ENCODE measurements around the gene BTBD2.
A peak's percentile ranks its signal among the peaks of the same experiment; 100 is the strongest.

Gene BTBD2

GRCh38 chr19:2048959-2049740 is 33.6 kb upstream of the BTBD2 start:
- Histone ChIP-seq H3K36me3 (peaks cover 57% of the 10 kb centered on the region), H3K27ac (peak overlapping the region; percentile 97), H3K4me3 (ENCODE audit: low read depth in 1 of 2, low read length in 1 of 2) (peak overlapping the region; percentile 80 to 86), H3K9me3 (no peaks in the 10 kb centered on the region), H3K27me3 (no peaks in the 10 kb centered on the region), H3K4me1 (ENCODE audit: control insufficient read depth in 1 of 2, insufficient read depth in 1 of 2, low read depth in 1 of 2, low read length in 1 of 2) (peaks cover 49 to 65% of the 10 kb centered on the region in 2 experiments)
- TF ChIP-seq, protein P1, sequence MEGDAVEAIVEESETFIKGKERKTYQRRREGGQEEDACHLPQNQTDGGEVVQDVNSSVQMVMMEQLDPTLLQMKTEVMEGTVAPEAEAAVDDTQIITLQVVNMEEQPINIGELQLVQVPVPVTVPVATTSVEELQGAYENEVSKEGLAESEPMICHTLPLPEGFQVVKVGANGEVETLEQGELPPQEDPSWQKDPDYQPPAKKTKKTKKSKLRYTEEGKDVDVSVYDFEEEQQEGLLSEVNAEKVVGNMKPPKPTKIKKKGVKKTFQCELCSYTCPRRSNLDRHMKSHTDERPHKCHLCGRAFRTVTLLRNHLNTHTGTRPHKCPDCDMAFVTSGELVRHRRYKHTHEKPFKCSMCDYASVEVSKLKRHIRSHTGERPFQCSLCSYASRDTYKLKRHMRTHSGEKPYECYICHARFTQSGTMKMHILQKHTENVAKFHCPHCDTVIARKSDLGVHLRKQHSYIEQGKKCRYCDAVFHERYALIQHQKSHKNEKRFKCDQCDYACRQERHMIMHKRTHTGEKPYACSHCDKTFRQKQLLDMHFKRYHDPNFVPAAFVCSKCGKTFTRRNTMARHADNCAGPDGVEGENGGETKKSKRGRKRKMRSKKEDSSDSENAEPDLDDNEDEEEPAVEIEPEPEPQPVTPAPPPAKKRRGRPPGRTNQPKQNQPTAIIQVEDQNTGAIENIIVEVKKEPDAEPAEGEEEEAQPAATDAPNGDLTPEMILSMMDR (IDR thresholded peaks at IDR 0.05): no peak

- H3K4me1 ChIP-seq (ENCODE audit: control insufficient read depth in 1 of 2, insufficient read depth in 1 of 2, low read depth in 1 of 2, low read length in 1 of 2): peaks cover 57 to 71% of the 10 kb centered on the region in 2 experiments
- no peaks in the 10 kb centered on the region for H3K27me3 ChIP-seq
- peaks cover 64% of the 10 kb centered on the region for H3K36me3 ChIP-seq
- TF ChIP-seq, protein P1 (IDR thresholded peaks at IDR 0.05): no peak
- H3K27ac ChIP-seq: peak overlapping the region; percentile 97
- peak overlapping the region; percentile 80 to 86 for H3K4me3 ChIP-seq (ENCODE audit: low read depth in 1 of 2, low read length in 1 of 2)
- no peaks in the 10 kb centered on the region for H3K9me3 ChIP-seq
These were observed 32.8 kb upstream of the BTBD2 start for GRCh38 chr19:2048104-2048958.

DNA sequence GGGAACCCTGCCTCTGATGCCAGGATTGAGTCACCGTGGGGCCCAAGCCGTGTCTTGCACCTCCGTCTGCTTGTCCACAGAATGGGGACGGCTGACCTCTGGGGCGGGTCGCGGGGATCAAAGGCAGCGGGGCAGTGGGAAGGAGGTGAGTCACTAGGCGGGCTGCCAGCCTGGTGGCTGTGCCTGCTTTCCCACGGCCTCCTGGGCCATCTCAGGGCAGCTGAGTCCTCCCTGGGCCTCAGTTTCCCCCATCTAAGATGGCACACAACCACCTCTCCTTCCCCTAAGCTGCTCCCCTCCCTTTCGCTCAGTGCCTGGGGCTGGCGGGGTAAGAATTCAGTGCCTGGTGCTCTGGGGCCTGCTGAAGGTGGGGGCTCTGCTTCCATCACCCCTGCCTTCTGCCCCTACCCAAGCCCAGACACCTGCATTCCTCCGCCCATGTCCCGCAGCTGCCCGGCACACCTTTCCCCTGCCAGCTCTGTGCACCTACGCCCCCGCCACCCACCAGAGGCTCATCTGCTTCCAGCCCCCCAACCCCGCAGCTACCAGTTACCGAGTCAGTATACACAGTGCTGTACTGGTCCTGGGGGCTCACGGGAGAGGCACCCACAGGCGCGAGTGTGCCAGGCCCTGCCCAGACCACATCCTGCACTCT is 32.1 kb upstream of the BTBD2 start:
- Histone ChIP-seq H3K27me3 (no peaks in the 10 kb centered on the region), H3K9me3 (no peaks in the 10 kb centered on the region), H3K4me3 (ENCODE audit: low read depth in 1 of 2, low read length in 1 of 2) (no peak overlapping the region), H3K36me3 (peaks cover 71% of the 10 kb centered on the region), H3K27ac (peak overlapping the region; percentile 97), H3K4me1 (ENCODE audit: control insufficient read depth in 1 of 2, insufficient read depth in 1 of 2, low read depth in 1 of 2, low read length in 1 of 2) (peaks cover 65 to 79% of the 10 kb centered on the region in 2 experiments)
- TF ChIP-seq, protein P1 (IDR thresholded peaks at IDR 0.05): no peak

DNA sequence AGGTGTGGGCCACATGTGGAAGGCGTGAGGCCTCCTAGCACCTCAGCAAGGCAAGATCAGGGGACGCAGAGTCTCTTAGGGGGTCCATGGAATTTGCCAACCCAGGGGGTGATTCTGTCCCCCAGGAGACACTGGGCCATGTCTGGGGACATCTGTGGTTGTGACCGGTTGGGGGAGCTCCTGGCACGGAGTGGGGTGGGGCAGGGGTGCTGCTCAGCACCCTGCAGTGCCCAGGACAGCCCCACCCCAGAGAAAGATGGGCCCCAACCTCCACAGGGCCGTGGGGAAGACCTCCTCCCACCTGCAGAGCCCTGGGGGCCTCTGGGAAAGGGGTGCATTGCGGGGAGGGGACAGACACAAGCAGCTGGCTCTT is 31.5 kb upstream of the BTBD2 start:
- peak overlapping the region; percentile 97 for H3K27ac ChIP-seq
- peaks cover 66 to 79% of the 10 kb centered on the region in 2 experiments for H3K4me1 ChIP-seq (ENCODE audit: control insufficient read depth in 1 of 2, insufficient read depth in 1 of 2, low read depth in 1 of 2, low read length in 1 of 2)
- H3K9me3 ChIP-seq: no peaks in the 10 kb centered on the region

More for the DNA sequence above, 31.5 kb upstream of the BTBD2 start:
- Histone ChIP-seq H3K36me3 (peaks cover 77% of the 10 kb centered on the region), H3K4me3 (ENCODE audit: low read depth in 1 of 2, low read length in 1 of 2) (no peak overlapping the region), H3K27me3 (no peaks in the 10 kb centered on the region)
- TF ChIP-seq, protein P1 (IDR thresholded peaks at IDR 0.05): no peak

All from neutrophil (primary cell).